Stimulated activated CD4-positive, alpha-beta T cell treated with anti-CD3 and anti-CD28 coated beads, Interleukin-12 subunit alpha, Interleukin-12 subunit beta, amount 100 ng/mL, for 4 hours (primary cell): Measurements from ENCODE around the gene DNAJC12.
A peak's percentile ranks its signal among the peaks of the same experiment; 100 is the strongest.
"Not testable (repeated sequence)": the region's sequence is repeated elsewhere in the genome, so short reads cannot be mapped to it uniquely, and the experiment has no call there.

Experiments
- DNase-seq: peaks from one replicate; pipeline ENCODE4 v3.0.0-alpha.2; 2020

The DNAJC12 gene

GRCh38 chr10:67790534-67791408 lies 47.2 kb downstream of the DNAJC12 start:
- no peak for DNase-seq

GRCh38 chr10:67789769-67790168 lies 48.2 kb downstream of the DNAJC12 start:
- DNase-seq: no peak

GRCh38 chr10:67788028-67788886 lies 49.7 kb downstream of the DNAJC12 start:
- peak; percentile 73 for DNase-seq

GRCh38 chr10:67785098-67785497 lies 52.9 kb downstream of the DNAJC12 start:
- DNase-seq: no peak

GRCh38 chr10:67784474-67784873 lies 53.5 kb downstream of the DNAJC12 start:
- DNase-seq: no peak

GRCh38 chr10:67783606-67784294 lies 54.2 kb downstream of the DNAJC12 start:
- no peak for DNase-seq

- DNase-seq: no peak
These were observed 55.5 kb downstream of the DNAJC12 start for GRCh38 chr10:67782530-67782929.

GRCh38 chr10:67780759-67781538 lies 57.0 kb downstream of the DNAJC12 start:
- no peak for DNase-seq

GRCh38 chr10:67780204-67780621 lies 57.8 kb downstream of the DNAJC12 start:
- not testable (repeated sequence) for DNase-seq

GRCh38 chr10:67779465-67780203 lies 58.4 kb downstream of the DNAJC12 start:
- DNase-seq: peak; percentile 43

- no peak for DNase-seq
These were observed 61.6 kb downstream of the DNAJC12 start for GRCh38 chr10:67776371-67776770.

- DNase-seq: no peak
These were observed 62.7 kb downstream of the DNAJC12 start for GRCh38 chr10:67775279-67775678.

- DNase-seq: no peak
These were observed 65.0 kb downstream of the DNAJC12 start for GRCh38 chr10:67772894-67773511.

GRCh38 chr10:67772151-67772550 lies 65.8 kb downstream of the DNAJC12 start:
- DNase-seq: no peak

GRCh38 chr10:67771200-67771599 lies 66.8 kb downstream of the DNAJC12 start:
- no peak for DNase-seq

- no peak for DNase-seq
These were observed 67.5 kb downstream of the DNAJC12 start for GRCh38 chr10:67770537-67770936.

- no peak for DNase-seq
These were observed 70.7 kb downstream of the DNAJC12 start for GRCh38 chr10:67767244-67767643.

GRCh38 chr10:67764012-67764822 lies 73.8 kb downstream of the DNAJC12 start:
- peak; percentile 95 for DNase-seq

- peak; percentile 79 for DNase-seq
These were observed 74.4 kb downstream of the DNAJC12 start for GRCh38 chr10:67763499-67764011.

- not testable (repeated sequence) for DNase-seq
These were observed 75.4 kb downstream of the DNAJC12 start for GRCh38 chr10:67762567-67762966.
